DND-41 (cell line): ENCODE data around the gene PREX1.

Source experiments
- ATAC-seq: fragments of 200-7000 bp; cut with Tn5 transposase; 3 replicates; pipeline ENCODE4 v1.9.1; 2021; ENCODE audit warnings: low read depth; ENCODE audit not compliant: insufficient read depth
- DNase-seq: peaks from one replicate; pipeline ENCODE4 v3.0.0-alpha.2; 2020
- H2AFZ ChIP-seq: 2 replicates; pipeline ENCODE4 v1.6.0; 2012; ENCODE audit warnings: low read depth, low read length
- H3K27ac ChIP-seq: 2 replicates; pipeline ENCODE4 v1.5.1; 2012; ENCODE audit warnings: low read length, inconsistent platforms
- H3K27me3 ChIP-seq: fragments of 200-600 bp; sonication (generic); 2 replicates; pipeline ENCODE4 v1.6.0; 2012; ENCODE audit warnings: low read length, mild to moderate bottlenecking, inconsistent platforms; ENCODE audit not compliant: insufficient read depth, poor library complexity
- H3K36me3 ChIP-seq: 2 replicates; pipeline ENCODE4 v1.5.1; 2012; ENCODE audit warnings: low read length, inconsistent platforms; ENCODE audit not compliant: insufficient read depth
- H3K4me1 ChIP-seq: 2 replicates; pipeline ENCODE4 v1.5.1; 2012; ENCODE audit warnings: mild to moderate bottlenecking, low read length; ENCODE audit not compliant: insufficient read depth
- H3K4me2 ChIP-seq: 2 replicates; pipeline ENCODE4 v1.6.0; 2012; ENCODE audit warnings: mild to moderate bottlenecking, moderate library complexity, low read length, inconsistent platforms; ENCODE audit not compliant: insufficient read depth
- H3K4me3 ChIP-seq, 2 experiments: fragments of 200-600 bp in 1 of 2; shearing (Covaris generic) in 1 of 2; 2 replicates each; pipeline ENCODE4 v1.5.1; 2012 to 2016; ENCODE audit warnings: inconsistent platforms in 2 of 2, low read length in 2 of 2, mild to moderate bottlenecking in 2 of 2, low read depth in 1 of 2, moderate library complexity in 1 of 2
- H3K79me2 ChIP-seq: 2 replicates; pipeline ENCODE4 v1.6.0; 2012; ENCODE audit warnings: low read length, inconsistent platforms; ENCODE audit not compliant: insufficient read depth
- H3K9ac ChIP-seq: 2 replicates; pipeline ENCODE4 v1.6.0; 2012; ENCODE audit warnings: low read depth, mild to moderate bottlenecking, inconsistent platforms, low read length, moderate library complexity
- H3K9me3 ChIP-seq: 2 replicates; pipeline ENCODE4 v1.5.1; 2012; ENCODE audit warnings: low read length, moderate library complexity, mild to moderate bottlenecking, inconsistent platforms; ENCODE audit not compliant: insufficient read depth, severe bottlenecking
- H4K20me1 ChIP-seq: 2 replicates; pipeline ENCODE4 v1.6.0; 2012; ENCODE audit warnings: low read length; ENCODE audit not compliant: insufficient read depth
- CTCF ChIP-seq: IDR thresholded peaks from 2 replicates; pipeline ENCODE4 v1.5.1; 2012; ENCODE audit warnings: borderline replicate concordance, low read length, moderate library complexity, mild to moderate bottlenecking; ENCODE audit not compliant: poor library complexity, severe bottlenecking; ENCODE audit errors: extremely low read depth
- EZH2 ChIP-seq: IDR thresholded peaks from 3 replicates; pipeline ENCODE4 v1.6.1; 2012; ENCODE audit warnings: borderline replicate concordance, low read depth, mild to moderate bottlenecking, moderate library complexity, low read length, inconsistent platforms; ENCODE audit not compliant: severe bottlenecking

The PREX1 gene

DNA sequence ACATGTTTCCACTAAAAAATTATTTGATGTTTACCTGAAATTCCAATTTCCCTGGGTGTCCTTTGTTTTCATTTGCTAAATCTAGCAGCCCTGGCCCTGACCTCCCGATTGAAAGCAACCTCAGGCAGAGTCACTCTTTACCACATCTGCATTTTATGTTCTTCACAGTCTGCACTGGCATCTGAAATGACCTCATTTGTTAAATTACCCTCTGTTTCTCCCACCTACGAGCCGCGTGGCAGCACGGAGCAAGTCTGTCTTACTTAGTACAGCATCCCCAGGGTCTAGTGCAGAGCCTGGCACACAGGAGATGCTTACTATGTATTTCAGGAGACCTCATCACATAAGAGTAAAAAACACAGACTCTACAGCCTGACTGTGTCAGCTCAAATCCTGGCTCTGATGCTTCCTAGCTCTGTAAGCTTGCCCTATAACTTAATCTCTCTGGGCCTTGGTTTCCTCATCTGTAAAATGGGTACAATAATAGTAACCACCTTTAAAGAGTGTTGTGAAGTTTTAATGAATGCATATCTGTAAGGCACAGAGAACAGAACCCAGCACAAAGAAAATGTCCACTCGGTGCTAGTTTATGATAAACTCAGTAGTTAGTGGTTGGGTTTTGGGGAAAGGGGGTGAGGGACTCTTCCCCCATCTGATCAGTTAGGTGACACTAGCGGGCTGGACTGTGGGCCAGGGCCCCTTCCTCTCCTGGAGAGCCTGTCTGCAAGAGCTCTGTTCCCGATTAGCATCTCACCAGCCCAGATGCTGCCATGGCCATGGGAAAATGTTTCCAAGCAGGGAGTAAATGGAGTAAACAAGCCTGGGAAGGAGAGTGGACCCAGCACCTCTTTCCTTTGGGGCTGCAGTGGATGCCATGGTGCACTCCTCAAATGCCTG is 88.2 kb downstream of the PREX1 start:
- no peak overlapping the region for H2AFZ ChIP-seq
- no peak for ATAC-seq
- H3K27me3 ChIP-seq: no peaks in the 10 kb centered on the region
- H3K4me2 ChIP-seq: no peak overlapping the region
- H3K36me3 ChIP-seq: no peaks in the 10 kb centered on the region
- no peaks in the 10 kb centered on the region for H3K79me2 ChIP-seq
- DNase-seq: no peak
- H3K4me3 ChIP-seq: no peak overlapping the region
- H4K20me1 ChIP-seq: no peaks in the 10 kb centered on the region; the same call in 1 of the 2 replicates
- no peak overlapping the region for H3K27ac ChIP-seq
- no peak overlapping the region for H3K9ac ChIP-seq
- H3K4me1 ChIP-seq: no peaks in the 10 kb centered on the region
- TF ChIP-seq EZH2 (no peak), CTCF (no peak)
- H3K9me3 ChIP-seq: no peaks in the 10 kb centered on the region

DNA sequence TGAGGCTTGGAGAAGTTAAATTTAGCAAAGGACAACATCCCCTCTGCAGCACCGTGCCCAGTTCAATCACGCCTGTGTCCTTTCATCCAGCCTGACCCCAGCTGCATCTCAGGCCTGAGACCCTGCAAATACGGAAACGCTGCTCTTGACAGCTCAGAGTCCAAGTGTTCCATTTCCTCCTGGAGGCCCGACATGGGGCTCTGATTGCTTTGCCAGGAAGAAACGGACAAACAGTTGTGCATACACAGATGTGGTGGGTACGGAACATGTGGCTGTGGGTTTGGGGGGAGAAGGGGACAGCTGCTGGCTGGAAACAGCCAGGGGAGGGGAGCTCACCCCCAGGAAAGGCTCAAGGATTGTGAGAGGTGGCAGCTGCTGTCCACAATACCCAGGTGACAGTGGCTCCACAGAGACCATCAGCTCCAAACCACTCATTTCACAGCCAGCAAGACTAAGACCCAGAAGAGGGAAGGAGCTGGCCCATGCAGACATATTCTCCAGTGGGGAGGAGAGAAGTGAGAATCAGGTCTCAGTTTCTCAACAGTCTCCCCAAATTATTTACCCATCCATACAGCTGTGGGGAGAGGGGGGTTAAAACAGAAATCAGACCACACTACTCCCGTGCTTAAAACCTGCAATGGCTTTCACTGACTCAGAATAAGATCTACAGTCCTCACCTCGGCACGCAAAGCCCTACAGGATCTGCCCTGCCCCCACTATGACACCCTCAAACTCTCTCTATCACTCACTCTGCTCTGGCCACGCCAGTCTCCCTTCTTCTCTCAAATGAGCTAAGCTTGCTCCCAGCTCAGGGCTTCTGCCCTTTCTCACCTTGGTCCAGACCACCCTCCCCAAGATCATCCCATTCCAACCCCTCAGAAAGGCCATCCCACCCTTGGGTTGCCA is 89.1 kb downstream of the PREX1 start:
- ATAC-seq: no peak

DNA sequence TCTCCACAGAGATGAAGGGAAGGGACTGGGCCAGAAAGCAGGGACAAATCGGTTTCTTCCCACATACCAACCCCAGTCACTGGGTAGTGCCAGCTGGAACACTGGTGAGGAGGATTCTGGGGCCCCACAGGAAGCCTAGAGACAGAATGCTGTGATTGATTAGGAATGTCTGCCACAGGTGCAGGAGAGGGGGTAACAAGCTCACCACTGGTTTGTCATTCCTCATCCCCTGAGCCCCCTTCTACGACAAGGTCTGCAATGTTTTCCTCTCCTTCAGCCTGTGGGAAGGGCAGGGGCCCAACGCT is 89.8 kb downstream of the PREX1 start:
- no peak overlapping the region for H2AFZ ChIP-seq

More for the DNA sequence above, 89.1 kb downstream of the PREX1 start:
- no peak for DNase-seq
- Histone ChIP-seq H3K79me2 (no peaks in the 10 kb centered on the region), H4K20me1 (no peaks in the 10 kb centered on the region), H3K36me3 (no peaks in the 10 kb centered on the region), H3K4me1 (no peaks in the 10 kb centered on the region), H3K27ac (no peak overlapping the region), H3K4me3 (no peak overlapping the region), H3K4me2 (no peak overlapping the region), H3K9ac (no peak overlapping the region), H3K27me3 (no peaks in the 10 kb centered on the region), H2AFZ (no peak overlapping the region), H3K9me3 (no peaks in the 10 kb centered on the region)
- no peak for TF ChIP-seq EZH2
- no peak for TF ChIP-seq CTCF

More for the DNA sequence above, 89.8 kb downstream of the PREX1 start:
- Histone ChIP-seq H3K9ac (no peak overlapping the region), H3K79me2 (no peaks in the 10 kb centered on the region), H3K9me3 (no peaks in the 10 kb centered on the region), H3K27ac (no peak overlapping the region), H3K27me3 (no peaks in the 10 kb centered on the region), H3K4me3 (no peak overlapping the region), H3K4me2 (no peak overlapping the region), H3K4me1 (no peaks in the 10 kb centered on the region), H4K20me1 (no peaks in the 10 kb centered on the region), H3K36me3 (no peaks in the 10 kb centered on the region)
- ATAC-seq (0 out of 3 replicates have a peak, but pooled peaks have one; percentile 32), DNase-seq (no peak)
- TF ChIP-seq EZH2: no peak
- TF ChIP-seq CTCF: no peak
